IMR-90 (cell line): Measurements from ENCODE around the gene MPP2.

Experiments used
- BHLHE40 ChIP-seq: fragments of 150-350 bp; IDR thresholded peaks from 2 replicates; pipeline ENCODE4 v1.6.1; 2016; ENCODE audit warnings: mild to moderate bottlenecking, low read depth, low read length
- CEBPB ChIP-seq: IDR thresholded peaks from 2 replicates; pipeline ENCODE4 v1.6.1; 2012; ENCODE audit warnings: low read depth, low read length, improper control_type of control experiment
- CHD1 ChIP-seq: IDR thresholded peaks from 2 replicates; pipeline ENCODE4 v1.6.1; 2012; ENCODE audit warnings: low read depth, low read length, improper control_type of control experiment
- CTCF ChIP-seq: conservative IDR thresholded peaks from 2 replicates; pipeline ENCODE4 v1.5.1; 2012; ENCODE audit warnings: mild to moderate bottlenecking, low read depth, low read length, improper control_type of control experiment
- ELK1 ChIP-seq: fragments of 150-350 bp; IDR thresholded peaks from 2 replicates; pipeline ENCODE4 v1.6.1; 2016; ENCODE audit warnings: low read depth, mild to moderate bottlenecking, low read length, moderate library complexity, borderline replicate concordance
- MAFK ChIP-seq: IDR thresholded peaks from 2 replicates; pipeline ENCODE4 v1.6.1; 2012; ENCODE audit warnings: low read depth, low read length, improper control_type of control experiment
- MAZ ChIP-seq: IDR thresholded peaks from 2 replicates; pipeline ENCODE4 v1.6.1; 2012; ENCODE audit warnings: low read depth, mild to moderate bottlenecking, low read length, improper control_type of control experiment, moderate library complexity, borderline replicate concordance
- MXI1 ChIP-seq: IDR thresholded peaks from 2 replicates; pipeline ENCODE4 v1.6.1; 2012; ENCODE audit warnings: low read depth, mild to moderate bottlenecking, low read length, moderate library complexity, borderline replicate concordance
- POLR2A ChIP-seq: IDR thresholded peaks from 2 replicates; pipeline ENCODE4 v1.6.1; 2012; ENCODE audit warnings: mild to moderate bottlenecking, low read depth, low read length
- RAD21 ChIP-seq: IDR thresholded peaks from 2 replicates; pipeline ENCODE4 v1.6.1; 2012; ENCODE audit warnings: low read length, improper control_type of control experiment
- RCOR1 ChIP-seq: IDR thresholded peaks from 2 replicates; pipeline ENCODE4 v1.6.1; 2012; ENCODE audit warnings: mild to moderate bottlenecking, low read length, improper control_type of control experiment; ENCODE audit not compliant: insufficient replicate concordance
- RFX5 ChIP-seq: IDR thresholded peaks from 2 replicates; pipeline ENCODE4 v1.8.0; 2012; ENCODE audit warnings: low read depth, mild to moderate bottlenecking, low read length, moderate library complexity
- SMC3 ChIP-seq: fragments of 150-350 bp; IDR thresholded peaks from 2 replicates; pipeline ENCODE4 v1.6.1; 2016; ENCODE audit warnings: low read depth, mild to moderate bottlenecking, antibody characterized with exemption, low read length, moderate library complexity
- USF2 ChIP-seq: fragments of 150-350 bp; IDR thresholded peaks from 2 replicates; pipeline ENCODE4 v1.6.1; 2017; ENCODE audit warnings: mild to moderate bottlenecking, antibody characterized with exemption, low read length, low read depth

GRCh38 chr17:43892647-43892952 lies 14.7 kb downstream of the MPP2 start:
- TF ChIP-seq CTCF (no peak), POLR2A (no peak), SMC3 (no peak), CEBPB (no peak), MXI1 (no peak), BHLHE40 (no peak), MAZ (no peak), CHD1 (no peak), RAD21 (no peak), USF2 (no peak), RCOR1 (no peak), MAFK (no peak), RFX5 (no peak), ELK1 (no peak)
